BLaER1 treated with 17β-estradiol and CSF1 and Interleukin-3, amounts not matched to agents 10 nM and 100 nM (cell line): ENCODE results near the gene AHNAK.
A peak's percentile ranks its signal among the peaks of the same experiment; 100 is the strongest.

Experiments used
- H3K27ac ChIP-seq, 11 experiments: shearing (Covaris generic); formaldehyde crosslinking; 2 replicates each; pipeline ENCODE4 v1.8.1; 2022
- H3K27me3 ChIP-seq, 11 experiments: shearing (Covaris generic); formaldehyde crosslinking; 2 replicates each; pipeline ENCODE4 v1.8.1; 2022
- H3K36me3 ChIP-seq, 11 experiments: shearing (Covaris generic); formaldehyde crosslinking; 2 replicates each; pipeline ENCODE4 v1.8.1; 2022
- H3K4me1 ChIP-seq, 10 experiments: shearing (Covaris generic); formaldehyde crosslinking; 2 replicates each; pipeline ENCODE4 v1.8.1; 2022
- H3K4me2 ChIP-seq, 11 experiments: shearing (Covaris generic); formaldehyde crosslinking; 2 replicates each; pipeline ENCODE4 v1.8.1; 2022
- H3K4me3 ChIP-seq, 10 experiments: shearing (Covaris generic); formaldehyde crosslinking; 2 replicates each; pipeline ENCODE4 v1.8.1; 2022
- H3K9ac ChIP-seq, 11 experiments: shearing (Covaris generic); formaldehyde crosslinking; 2 replicates each; pipeline ENCODE4 v1.8.1; 2022
- H3K9me3 ChIP-seq, 11 experiments: shearing (Covaris generic); formaldehyde crosslinking; replicated peaks in 1 of 11; 2 replicates each; pipeline ENCODE4 v1.8.1; 2022
- H4K20me1 ChIP-seq, 11 experiments: shearing (Covaris generic); formaldehyde crosslinking; 2 replicates each; pipeline ENCODE4 v1.8.1; 2022
- Cebpa-rat ChIP-seq, 11 experiments: shearing (Covaris generic); IDR thresholded peaks; 2 replicates each; pipeline ENCODE4 v1.8.1; 2022

The AHNAK gene

GRCh38 chr11:62580959-62581715 is 34.5 kb upstream of the AHNAK start:
- Histone ChIP-seq H3K27me3 (no peaks in the 10 kb centered on the region), H3K4me1 (peaks cover 0 to 17% (median 10%) of the 10 kb centered on the region in 10 experiments; a peak in 12 of 20 replicates), H3K4me2 (no peak overlapping the region), H3K27ac (no peak overlapping the region), H3K36me3 (peaks cover 85 to 100% (median 94%) of the 10 kb centered on the region in 11 experiments), H3K4me3 (no peak overlapping the region), H3K9me3 (no peaks in the 10 kb centered on the region), H4K20me1 (peaks cover 0 to 6% (median 0%) of the 10 kb centered on the region in 11 experiments; a peak in 1 of 22 replicates), H3K9ac (peak overlapping the region in 1 of 11 experiments; percentile 9; a peak in 2 of 22 replicates)
- no peak for TF ChIP-seq Cebpa-rat (IDR thresholded peaks at IDR 0.05)

DNA sequence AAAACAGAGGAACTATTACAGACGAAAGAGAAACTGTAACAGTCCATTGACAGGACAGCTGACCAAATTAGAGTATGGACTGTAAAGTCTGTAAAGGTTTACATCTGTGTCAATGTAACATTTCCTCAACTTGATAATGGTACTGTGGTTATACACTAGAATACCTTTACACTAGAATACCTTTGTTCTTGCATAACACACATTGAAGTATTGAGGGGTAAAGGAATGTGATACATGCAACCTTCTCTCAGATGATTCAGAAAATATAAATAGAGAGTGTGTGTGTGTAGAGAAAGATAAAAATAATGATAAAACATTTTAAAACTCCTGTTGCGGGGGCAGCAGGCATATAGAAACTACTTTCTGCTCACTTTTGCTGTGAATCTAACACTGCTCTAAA is 32.6 kb upstream of the AHNAK start:
- H3K9ac ChIP-seq: no peak overlapping the region; a peak in 1 of 22 replicates
- TF ChIP-seq Cebpa-rat (IDR thresholded peaks at IDR 0.05): no peak
- H3K9me3 ChIP-seq: no peaks in the 10 kb centered on the region
- H3K36me3 ChIP-seq: peaks cover 76 to 92% (median 85%) of the 10 kb centered on the region in 11 experiments
- H3K27me3 ChIP-seq: no peaks in the 10 kb centered on the region
- no peak overlapping the region for H3K27ac ChIP-seq
- no peak overlapping the region for H3K4me3 ChIP-seq
- H3K4me1 ChIP-seq: peaks cover 13 to 35% (median 26%) of the 10 kb centered on the region in 10 experiments
- H4K20me1 ChIP-seq: peaks cover 0 to 6% (median 0%) of the 10 kb centered on the region in 11 experiments; a peak in 2 of 22 replicates
- H3K4me2 ChIP-seq: no peak overlapping the region

DNA sequence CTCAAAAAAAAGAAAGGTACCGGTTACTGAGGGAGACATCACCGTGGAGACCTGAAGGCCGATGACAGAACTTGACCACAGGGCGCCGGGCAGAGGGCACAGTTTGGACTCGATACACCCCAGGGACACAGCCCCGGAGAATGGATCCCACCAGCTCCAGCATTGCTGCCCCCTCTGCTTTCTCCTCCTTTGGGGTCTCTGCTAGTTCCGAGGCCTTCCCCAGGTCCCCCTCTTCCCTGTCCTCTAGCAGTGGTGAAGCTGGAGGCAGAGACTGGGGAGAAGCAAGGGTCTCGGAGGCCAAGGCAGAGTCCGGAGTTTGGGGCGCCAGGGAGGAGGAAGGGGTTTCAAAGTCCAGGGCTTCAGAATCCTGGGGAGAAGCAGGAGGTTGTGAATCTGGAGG is 31.9 kb upstream of the AHNAK start:
- H3K27ac ChIP-seq: no peak overlapping the region
- peaks cover 13 to 35% (median 26%) of the 10 kb centered on the region in 10 experiments for H3K4me1 ChIP-seq
- no peak for TF ChIP-seq Cebpa-rat (IDR thresholded peaks at IDR 0.05)
- H3K36me3 ChIP-seq: peaks cover 71 to 85% (median 79%) of the 10 kb centered on the region in 11 experiments
- H4K20me1 ChIP-seq: peaks cover 0 to 6% (median 0%) of the 10 kb centered on the region in 11 experiments; a peak in 2 of 22 replicates
- no peaks in the 10 kb centered on the region for H3K27me3 ChIP-seq
- no peak overlapping the region for H3K4me2 ChIP-seq
- no peak overlapping the region for H3K4me3 ChIP-seq
- H3K9ac ChIP-seq: peak overlapping the region in 1 of 11 experiments; percentile 34; a peak in 2 of 22 replicates
- H3K9me3 ChIP-seq: no peaks in the 10 kb centered on the region

DNA sequence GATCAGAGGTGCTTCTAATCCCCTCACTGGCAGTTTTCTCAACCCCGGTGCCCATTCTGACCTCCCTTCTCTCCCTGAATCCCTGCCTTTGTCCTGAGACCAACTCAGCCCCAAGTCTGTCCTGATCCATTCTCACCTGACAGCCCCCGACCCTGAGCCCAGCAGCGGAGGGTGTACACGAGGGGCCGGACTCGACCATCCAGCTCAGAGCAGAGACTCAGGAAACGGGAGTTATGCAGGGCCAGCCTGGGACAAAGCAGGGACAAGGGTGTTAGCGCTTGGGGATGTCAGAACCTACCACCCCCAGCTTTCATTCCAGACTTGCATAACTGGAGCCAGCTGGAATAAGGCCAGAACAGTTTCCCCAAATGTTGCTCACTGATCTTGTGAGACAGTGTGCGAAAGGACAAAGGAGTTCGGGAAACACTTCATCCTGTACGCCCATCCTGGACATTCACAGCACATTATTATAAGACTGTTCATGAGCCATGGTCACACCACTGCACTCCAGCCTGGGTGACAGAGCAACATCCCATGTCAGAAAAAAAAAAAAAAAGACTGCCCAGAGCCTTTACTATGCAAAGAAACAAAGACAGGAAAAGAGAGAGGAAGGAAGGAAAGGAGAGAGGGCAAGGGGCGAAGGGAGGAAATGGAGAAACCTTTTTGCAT is 30.6 kb upstream of the AHNAK start:
- Histone ChIP-seq H3K9me3 (no peaks in the 10 kb centered on the region), H3K27ac (peak overlapping the region in 5 of 11 experiments; percentile 16 to 86 (median 37); a peak in 6 of 22 replicates), H3K9ac (peak overlapping the region; percentile 15 to 97 (median 84); a peak in 17 of 22 replicates), H3K4me3 (no peak overlapping the region), H4K20me1 (peaks cover 5 to 13% (median 11%) of the 10 kb centered on the region in 11 experiments; a peak in 15 of 22 replicates), H3K27me3 (no peaks in the 10 kb centered on the region), H3K36me3 (peaks cover 66 to 82% (median 75%) of the 10 kb centered on the region in 11 experiments), H3K4me1 (peaks cover 19 to 41% (median 31%) of the 10 kb centered on the region in 10 experiments), H3K4me2 (peak overlapping the region in 5 of 11 experiments; percentile 0 to 39 (median 25); a peak in 7 of 22 replicates)
- no peak for TF ChIP-seq Cebpa-rat (IDR thresholded peaks at IDR 0.05)

DNA sequence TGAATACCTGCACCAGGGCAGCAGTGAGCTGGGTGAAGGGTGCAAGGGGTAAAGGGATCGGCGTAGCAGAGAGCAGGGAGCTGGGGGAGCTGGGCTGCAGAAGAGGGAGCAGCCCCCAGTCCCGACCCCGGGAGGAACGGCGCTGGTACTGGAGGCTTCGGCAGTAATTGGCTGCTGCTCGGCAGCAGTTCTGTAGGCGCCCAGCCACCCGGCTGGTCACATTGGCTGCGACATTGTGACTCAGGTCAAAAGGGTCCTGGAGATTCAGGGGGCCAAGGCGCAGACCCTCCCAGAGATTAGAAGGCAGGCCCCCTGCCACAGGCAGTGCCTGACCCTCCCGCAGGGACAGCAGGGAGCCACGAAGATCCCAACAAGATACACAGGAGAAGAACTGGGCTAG is 29.2 kb upstream of the AHNAK start:
- Histone ChIP-seq H3K27me3 (no peaks in the 10 kb centered on the region), H3K27ac (peak overlapping the region in 7 of 11 experiments; percentile 83 to 90 (median 86); a peak in 11 of 22 replicates), H3K4me2 (peak overlapping the region; percentile 89 to 98 (median 95)), H3K9me3 (no peaks in the 10 kb centered on the region), H3K36me3 (peaks cover 66 to 82% (median 75%) of the 10 kb centered on the region in 11 experiments), H3K9ac (peak overlapping the region; percentile 80 to 97 (median 89); a peak in 20 of 22 replicates), H3K4me3 (peak overlapping the region in 4 of 10 experiments; percentile 70 to 94 (median 81); a peak in 5 of 20 replicates), H3K4me1 (peaks cover 32 to 55% (median 44%) of the 10 kb centered on the region in 10 experiments), H4K20me1 (peaks cover 18 to 27% (median 21%) of the 10 kb centered on the region in 11 experiments; a peak in 21 of 22 replicates)
- no peak for TF ChIP-seq Cebpa-rat (IDR thresholded peaks at IDR 0.05)

DNA sequence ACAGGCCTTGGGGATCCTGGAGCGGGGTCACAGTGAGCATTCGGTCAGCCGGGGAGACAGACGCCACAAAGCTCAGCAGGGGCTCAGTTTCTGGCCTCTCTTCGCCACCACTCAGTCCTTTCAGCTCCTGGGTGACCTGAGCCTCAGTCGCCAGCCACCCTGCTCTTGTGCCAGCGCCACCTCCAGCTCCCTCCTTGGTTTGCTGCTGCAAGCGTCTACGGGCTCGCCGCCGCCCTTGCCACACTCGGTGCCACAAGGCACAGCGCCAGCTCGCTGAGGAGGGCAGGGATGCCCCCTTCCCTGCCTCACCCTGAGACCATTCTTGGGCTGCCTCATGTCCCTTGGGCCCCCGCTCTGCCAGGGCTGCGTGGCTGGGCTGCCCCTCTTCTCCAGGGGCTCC is 28.6 kb upstream of the AHNAK start:
- Histone ChIP-seq H3K9me3 (no peaks in the 10 kb centered on the region), H3K4me1 (peaks cover 39 to 62% (median 51%) of the 10 kb centered on the region in 10 experiments), H3K27ac (peak overlapping the region; percentile 63 to 90 (median 85); a peak in 21 of 22 replicates), H3K9ac (peak overlapping the region; percentile 80 to 97 (median 89)), H4K20me1 (peaks cover 23 to 33% (median 28%) of the 10 kb centered on the region in 11 experiments; a peak in 21 of 22 replicates), H3K4me2 (peak overlapping the region; percentile 89 to 98 (median 95)), H3K27me3 (no peaks in the 10 kb centered on the region), H3K4me3 (peak overlapping the region; percentile 70 to 100 (median 92)), H3K36me3 (peaks cover 68 to 82% (median 75%) of the 10 kb centered on the region in 11 experiments)
- TF ChIP-seq Cebpa-rat (IDR thresholded peaks at IDR 0.05): no peak

GRCh38 chr11:62574363-62575071 is 27.9 kb upstream of the AHNAK start:
- H3K36me3 ChIP-seq: peaks cover 69 to 82% (median 75%) of the 10 kb centered on the region in 11 experiments
- H3K9ac ChIP-seq: peak overlapping the region; percentile 80 to 97 (median 89)
- no peaks in the 10 kb centered on the region for H3K9me3 ChIP-seq
- H3K4me3 ChIP-seq: peak overlapping the region; percentile 70 to 100 (median 92)
- peak overlapping the region; percentile 89 to 98 (median 95) for H3K4me2 ChIP-seq
- TF ChIP-seq Cebpa-rat (IDR thresholded peaks at IDR 0.05): no peak
- H4K20me1 ChIP-seq: peaks cover 29 to 40% (median 35%) of the 10 kb centered on the region in 11 experiments; a peak in 21 of 22 replicates
- peaks cover 44 to 68% (median 56%) of the 10 kb centered on the region in 10 experiments for H3K4me1 ChIP-seq
- H3K27ac ChIP-seq: peak overlapping the region; percentile 63 to 90 (median 85); a peak in 21 of 22 replicates
- no peaks in the 10 kb centered on the region for H3K27me3 ChIP-seq
